HepG2 (cell line): ENCODE data around the gene NCMAP. TPM values are rescaled to one million over a fixed set of nuclear protein-coding genes. Genes with fewer than 3 reads are reported as not detected.
A peak's percentile ranks its signal among the peaks of the same experiment; 100 is the strongest.

Source experiments
- DNMT3B ChIP-seq: conservative IDR thresholded peaks from 2 replicates; pipeline ENCODE4 v1.6.1; 2016; ENCODE audit warnings: missing biosample characterization, control low read depth
- ESRRA ChIP-seq: sonication (generic); formaldehyde crosslinking; IDR thresholded peaks from 2 replicates; pipeline ENCODE4 v1.5.1; 2020; ENCODE audit warnings: mild to moderate bottlenecking, low read depth, missing genetic modification reagents
- ETV5 ChIP-seq: IDR thresholded peaks from 2 replicates; pipeline ENCODE4 v1.6.1; 2018; ENCODE audit warnings: missing biosample characterization, missing genetic modification reagents, inconsistent platforms, borderline replicate concordance
- FOXJ3 ChIP-seq: sonication (generic); formaldehyde crosslinking; IDR thresholded peaks from 2 replicates; pipeline ENCODE4 v1.4.0; 2020; ENCODE audit warnings: missing genetic modification reagents, mild to moderate bottlenecking, borderline replicate concordance
- HMGA1 ChIP-seq: sonication (generic); formaldehyde crosslinking; conservative IDR thresholded peaks from 2 replicates; pipeline ENCODE4 v1.4.0; 2020; ENCODE audit warnings: missing genetic modification reagents
- HNF4A ChIP-seq: sonication (generic); formaldehyde crosslinking; IDR thresholded peaks from 2 replicates; pipeline ENCODE4 v1.4.0; 2020; ENCODE audit warnings: missing genetic modification reagents
- HNF4G ChIP-seq, 2 experiments: sonication (generic) in 1 of 2; formaldehyde crosslinking in 1 of 2; IDR thresholded peaks; 2 replicates each; pipeline versions ENCODE4 v1.4.0 to v1.6.1; 2011 to 2020; ENCODE audit warnings: borderline replicate concordance in 2 of 2, low read depth in 2 of 2, mild to moderate bottlenecking in 2 of 2, low read length in 1 of 2, missing genetic modification reagents in 1 of 2, moderate library complexity in 1 of 2
- JARID2 ChIP-seq: sonication (generic); formaldehyde crosslinking; IDR thresholded peaks from 2 replicates; pipeline ENCODE4 v1.8.1; 2023; ENCODE audit warnings: missing genetic modification reagents, inconsistent platforms; ENCODE audit not compliant: insufficient replicate concordance
- JUND ChIP-seq: sonication (generic); formaldehyde crosslinking; IDR thresholded peaks from 2 replicates; pipeline ENCODE4 v1.8.0; 2022; ENCODE audit warnings: mild to moderate bottlenecking, missing genetic modification reagents
- LCORL ChIP-seq, 2 experiments: fragments of 450-650 bp in 1 of 2; sonication (generic) in 1 of 2; formaldehyde crosslinking in 1 of 2; IDR thresholded peaks; 2 replicates each; pipeline versions ENCODE4 v1.5.0 to v1.6.1; 2017 to 2020; ENCODE audit warnings: antibody characterized with exemption in 1 of 2, missing genetic modification reagents in 1 of 2
- MAFF ChIP-seq: IDR thresholded peaks from 2 replicates; pipeline ENCODE4 v1.6.1; 2011; ENCODE audit warnings: low read depth, low read length, improper control_type of control experiment
- MTA1 ChIP-seq: sonication (generic); formaldehyde crosslinking; IDR thresholded peaks from 2 replicates; pipeline ENCODE4 v1.4.0; 2020; ENCODE audit warnings: missing genetic modification reagents, mild to moderate bottlenecking, borderline replicate concordance
- NFATC3 ChIP-seq: sonication (generic); formaldehyde crosslinking; IDR thresholded peaks from 2 replicates; pipeline ENCODE4 v1.5.1; 2020; ENCODE audit warnings: mild to moderate bottlenecking, missing genetic modification reagents
- NKX3-1 ChIP-seq: sonication (generic); formaldehyde crosslinking; IDR thresholded peaks from 2 replicates; pipeline ENCODE4 v1.5.0; 2020; ENCODE audit warnings: missing genetic modification reagents
- PRDM15 ChIP-seq: sonication (generic); formaldehyde crosslinking; IDR thresholded peaks from 2 replicates; pipeline ENCODE4 v1.4.0; 2020; ENCODE audit warnings: missing genetic modification reagents
- SKI ChIP-seq: fragments of 450-650 bp; IDR thresholded peaks from one replicate; pipeline ENCODE4 v1.6.1; 2018; ENCODE audit warnings: mild to moderate bottlenecking; ENCODE audit not compliant: partially characterized antibody
- ZBTB3 ChIP-seq: sonication (generic); formaldehyde crosslinking; IDR thresholded peaks from 2 replicates; pipeline ENCODE4 v1.4.0; 2020; ENCODE audit warnings: low read depth, mild to moderate bottlenecking, moderate library complexity, missing genetic modification reagents, borderline replicate concordance
- ZNF225 ChIP-seq: sonication (generic); formaldehyde crosslinking; IDR thresholded peaks from 2 replicates; pipeline ENCODE4 v1.4.0; 2020; ENCODE audit warnings: mild to moderate bottlenecking, missing genetic modification reagents
- ZNF329 ChIP-seq: sonication (generic); formaldehyde crosslinking; IDR thresholded peaks from 2 replicates; pipeline ENCODE4 v1.9.0; 2021; ENCODE audit warnings: low read depth, mild to moderate bottlenecking, missing genetic modification reagents
- ZNF501 ChIP-seq: sonication (generic); formaldehyde crosslinking; IDR thresholded peaks from 2 replicates; pipeline ENCODE4 v1.5.1; 2020; ENCODE audit warnings: mild to moderate bottlenecking, moderate library complexity, missing genetic modification reagents
- ZNF547 ChIP-seq: sonication (generic); formaldehyde crosslinking; IDR thresholded peaks from 2 replicates; pipeline ENCODE4 v1.5.1; 2020; ENCODE audit warnings: mild to moderate bottlenecking, missing genetic modification reagents
- ZNF552 ChIP-seq: sonication (generic); formaldehyde crosslinking; IDR thresholded peaks from 2 replicates; pipeline ENCODE4 v1.9.0; 2022; ENCODE audit warnings: missing genetic modification reagents, mild to moderate bottlenecking, borderline replicate concordance
- ZNF710 ChIP-seq: sonication (generic); formaldehyde crosslinking; IDR thresholded peaks from 2 replicates; pipeline ENCODE4 v1.5.0; 2020; ENCODE audit warnings: mild to moderate bottlenecking, missing genetic modification reagents, borderline replicate concordance
- ZNF781 ChIP-seq: sonication (generic); formaldehyde crosslinking; IDR thresholded peaks from 2 replicates; pipeline ENCODE4 v1.5.1; 2020; ENCODE audit warnings: borderline replicate concordance, mild to moderate bottlenecking, missing genetic modification reagents; ENCODE audit errors: not compliant biosample characterization
- ZNF841 ChIP-seq: sonication (generic); formaldehyde crosslinking; IDR thresholded peaks from 2 replicates; pipeline ENCODE4 v1.8.1; 2023; ENCODE audit warnings: missing genetic modification reagents, borderline replicate concordance
- ZNF850 ChIP-seq: sonication (generic); formaldehyde crosslinking; conservative IDR thresholded peaks from 2 replicates; pipeline ENCODE4 v1.9.0; 2021; ENCODE audit warnings: mild to moderate bottlenecking, missing genetic modification reagents
- polyA plus RNA-seq, 8 experiments: library from polyadenylated mRNA; depleted of rRNA in 3 of 8; stranded (reverse) in 7 of 8; unstranded in 1 of 8; fragments of >200 nt; fragmentation: Illumina TruSeq in 4 of 8; extraction: Trizol in 4 of 8; gene quantifications; 2 replicates each; pipeline versions ENCODE4 v1.2.1 to v1.2.3, GENCODE V29; 2011 to 2016; ENCODE audit warnings: low read depth in 4 of 8, missing spikeins in 1 of 8, mixed read lengths in 1 of 8; ENCODE audit not compliant: insufficient read depth in 1 of 8
- total RNA-seq, 5 experiments: library from RNA; depleted of rRNA; stranded (reverse); fragments of >200 nt; fragmentation: Illumina TruSeq; extraction: Trizol; gene quantifications; 2 replicates each; pipeline ENCODE4 v1.2.3, GENCODE V29; 2016; ENCODE audit warnings: low read depth in 1 of 5

NCMAP gene
- total and polyA plus RNA-seq, 2 of the 13 experiments (the other 11 are each of a cell fraction or from before 2014, with no cell fraction given), result 2.7 to 20.0 TPM

GRCh38 chr1:24588573-24588972, 32.7 kb downstream of the NCMAP start (continued):
- TF ChIP-seq ZNF710 (0 out of 2 replicates have a peak, but pooled peaks have one; percentile 28), PRDM15 (CRISPR knock-in tag) (no peak), ETV5 (CRISPR knock-in tag) (no peak; the same call in 1 of the 2 replicates), ZNF552 (CRISPR knock-in tag) (no peak), ZBTB3 (no peak), HNF4G (IDR thresholded peaks at IDR 0.05; ENCODE audit: borderline replicate concordance, low read depth, low read length) (peak; percentile 55; the same call in 1 of the 2 replicates), HNF4G (CRISPR knock-in tag; IDR thresholded peaks at IDR 0.05; ENCODE audit: borderline replicate concordance, low read depth) (no peak), ESRRA (CRISPR knock-in tag) (0 out of 2 replicates have a peak, but pooled peaks have one; percentile 63), HNF4A (CRISPR knock-in tag) (peak; percentile 73), ZNF841 (CRISPR knock-in tag) (no peak), ZNF225 (CRISPR knock-in tag) (no peak), ZNF850 (CRISPR knock-in tag) (no peak), MTA1 (CRISPR knock-in tag) (peak; percentile 57; the same call in 1 of the 2 replicates), JARID2 (CRISPR knock-in tag) (no peak), NKX3-1 (CRISPR knock-in tag) (no peak), NFATC3 (CRISPR knock-in tag) (no peak), DNMT3B (CRISPR knock-in tag) (no peak), ZNF501 (CRISPR knock-in tag) (peak; percentile 44; the same call in 1 of the 2 replicates), LCORL (IDR thresholded peaks at IDR 0.05) (no peak), LCORL (CRISPR knock-in tag; IDR thresholded peaks at IDR 0.05) (0 out of 2 replicates have a peak, but pooled peaks have one; percentile 49), ZNF329 (CRISPR knock-in tag) (no peak), FOXJ3 (CRISPR knock-in tag) (peak; percentile 24; the same call in 1 of the 2 replicates), ZNF781 (no peak), SKI (peak; percentile 80), MAFF (no peak), ZNF547 (CRISPR knock-in tag) (no peak), HMGA1 (CRISPR knock-in tag) (no peak), JUND (CRISPR knock-in tag) (no peak)
